HG03025 (cell line): Measurements from ENCODE around the gene SLC26A6.

Source experiments
- ATAC-seq: cut with Tn5 transposase; IDR thresholded peaks from one replicate; pipeline ENCODE4 v1.9.1; 2021; ENCODE audit warnings: mild to moderate bottlenecking, moderate library complexity; ENCODE audit not compliant: unreplicated experiment, low FRiP score

The SLC26A6 gene

GRCh38 chr3:48581621-48582481 is 53.4 kb downstream of the SLC26A6 start:
- ATAC-seq: no peak

- no peak for ATAC-seq
Measured at GRCh38 chr3:48576647-48577046, 58.6 kb downstream of the SLC26A6 start.
